CD8-positive, alpha-beta memory T cell (primary cell): ENCODE results near the gene MRTFA. TPM values are rescaled to one million over a fixed set of nuclear protein-coding genes. Genes with fewer than 3 reads are reported as not detected.

Experiments
- CTCF ChIA-PET: fragments of 350-600 bp; sonication (Branson Sonifier 250); formaldehyde crosslinking; loops from one replicate; lab custom pipeline; 2021; ENCODE audit warnings: antibody characterized with exemption; lab: Charles Lee
- POLR2A ChIA-PET: fragments of 350-600 bp; sonication (Branson Sonifier 250); formaldehyde crosslinking; loops from one replicate; lab custom pipeline; 2021; ENCODE audit warnings: antibody characterized with exemption; lab: Charles Lee
- DNase-seq, 5 donors: peaks; one replicate each; pipeline versions ENCODE4 v3.0.0 to v3.0.0-alpha.2; 2020 to 2022; ENCODE audit warnings: mixed read lengths in 1 of 5
- H3K27ac ChIP-seq: one replicate; pipeline ENCODE4 v1.7.0; 2013; ENCODE audit warnings: low read depth, mild to moderate bottlenecking, low read length, moderate library complexity
- H3K27me3 ChIP-seq: 2 replicates; pipeline ENCODE4 v1.7.0; 2013; ENCODE audit warnings: low read length, mild to moderate bottlenecking; ENCODE audit not compliant: insufficient read depth, poor library complexity, severe bottlenecking
- H3K36me3 ChIP-seq: 2 replicates; pipeline ENCODE4 v1.7.0; 2013; ENCODE audit warnings: mild to moderate bottlenecking, low read length, moderate library complexity; ENCODE audit not compliant: insufficient read depth
- H3K4me1 ChIP-seq: 2 replicates; pipeline ENCODE4 v1.7.0; 2013; ENCODE audit warnings: mild to moderate bottlenecking, low read length, moderate library complexity; ENCODE audit not compliant: insufficient read depth
- H3K4me3 ChIP-seq: 2 replicates; pipeline ENCODE4 v1.7.0; 2013; ENCODE audit warnings: mild to moderate bottlenecking, low read length
- H3K9me3 ChIP-seq: 2 replicates; pipeline ENCODE4 v1.7.0; 2013; ENCODE audit warnings: mild to moderate bottlenecking, low read length
- H3K27ac Mint-ChIP-seq, 8 donors: one replicate each; pipeline ENCODE4 v1.8.0; 2020 to 2021; ENCODE audit warnings: mixed read lengths in 8 of 8, mild to moderate bottlenecking in 6 of 8, inconsistent platforms in 3 of 8, moderate library complexity in 3 of 8
- H3K27me3 Mint-ChIP-seq, 2 donors: one replicate each; pipeline ENCODE4 v1.8.0; 2020 to 2021; ENCODE audit warnings: mixed read lengths in 2 of 2, mild to moderate bottlenecking in 1 of 2, moderate library complexity in 1 of 2
- H3K36me3 Mint-ChIP-seq, 3 donors: one replicate each; pipeline ENCODE4 v1.8.0; 2020 to 2021; ENCODE audit warnings: mixed read lengths in 3 of 3, inconsistent platforms in 1 of 3, mild to moderate bottlenecking in 1 of 3
- H3K4me1 Mint-ChIP-seq, 3 donors: one replicate each; pipeline ENCODE4 v1.8.0; 2020 to 2021; ENCODE audit warnings: mixed read lengths in 3 of 3, inconsistent platforms in 1 of 3, mild to moderate bottlenecking in 1 of 3
- H3K4me3 Mint-ChIP-seq, 7 donors: one replicate each; pipeline ENCODE4 v1.8.0; 2020 to 2021; ENCODE audit warnings: mixed read lengths in 7 of 7, mild to moderate bottlenecking in 6 of 7, moderate library complexity in 4 of 7, inconsistent platforms in 2 of 7
- H3K9me3 Mint-ChIP-seq, 5 donors: one replicate each; pipeline ENCODE4 v1.8.0; 2020 to 2022; ENCODE audit warnings: mixed read lengths in 5 of 5, mild to moderate bottlenecking in 3 of 5, moderate library complexity in 2 of 5, inconsistent platforms in 1 of 5
- polyA plus RNA-seq: library from polyadenylated mRNA; unstranded; fragments of 300-500 nt; fragmentation: Illumina TruSeq; gene quantifications from one replicate; pipeline ENCODE4 v1.2.3, GENCODE V29; 2021
- total RNA-seq, 2 experiments: library from RNA; stranded (reverse); gene quantifications; one replicate each; pipeline ENCODE4 v1.2.3, GENCODE V29; 2021

The MRTFA gene
- total and polyA plus RNA-seq, 3 experiments from 2014 or later = 22.9 to 40.5 (median 38.6) TPM

GRCh38 chr22:40397396-40397795 lies 239.1 kb downstream of the MRTFA start:
- DNase-seq = no peak
- no peak overlapping the region for H3K4me3 ChIP-seq
- peaks cover 62% of the 10 kb centered on the region for H3K4me1 ChIP-seq
- H3K9me3 ChIP-seq = no peaks in the 10 kb centered on the region
- Mint-ChIP-seq H3K27me3 (peaks cover 0 to 1% of the 10 kb centered on the region in 2 donors), H3K4me1 (peaks cover 57 to 81% (median 80%) of the 10 kb centered on the region in 3 donors), H3K4me3 (no peak overlapping the region), H3K9me3 (no peaks in the 10 kb centered on the region), H3K27ac (peak overlapping the region; percentile 11 to 89 (median 78)), H3K36me3 (peaks cover 0 to 12% (median 4%) of the 10 kb centered on the region in 3 donors)
- ChIA-PET POLR2A (interaction anchor here (0.9 kb wide), 1 partner anchor 15 kb away, joined by 3 read pairs; no protein-coding TSS in a partner anchor), CTCF (interaction anchor here (0.6 kb wide), 1 partner anchor 17 kb away, joined by 3 read pairs; no protein-coding TSS in a partner anchor)
- H3K36me3 ChIP-seq = no peaks in the 10 kb centered on the region
- no peak overlapping the region for H3K27ac ChIP-seq
- no peaks in the 10 kb centered on the region for H3K27me3 ChIP-seq

GRCh38 chr22:40396882-40397281 lies 239.6 kb downstream of the MRTFA start:
- Mint-ChIP-seq H3K4me1 (peaks cover 56 to 81% (median 79%) of the 10 kb centered on the region in 3 donors), H3K4me3 (peak overlapping the region in 1 of 7 donors; percentile 21), H3K27ac (peak overlapping the region in 6 of 8 donors; percentile 43 to 85 (median 60)), H3K9me3 (no peaks in the 10 kb centered on the region), H3K36me3 (peaks cover 0 to 9% (median 4%) of the 10 kb centered on the region in 3 donors), H3K27me3 (peaks cover 0 to 1% of the 10 kb centered on the region in 2 donors)
- ChIA-PET CTCF (no interaction called here), POLR2A (no interaction called here)
- Histone ChIP-seq H3K27me3 (no peaks in the 10 kb centered on the region), H3K4me3 (no peak overlapping the region), H3K4me1 (peaks cover 56% of the 10 kb centered on the region), H3K27ac (no peak overlapping the region), H3K9me3 (no peaks in the 10 kb centered on the region), H3K36me3 (no peaks in the 10 kb centered on the region)
- DNase-seq = no peak

GRCh38 chr22:40395607-40396006 lies 240.9 kb downstream of the MRTFA start:
- Mint-ChIP-seq H3K4me3 (no peak overlapping the region), H3K27ac (peak overlapping the region in 1 of 8 donors; percentile 1), H3K36me3 (peaks cover 0 to 8% (median 4%) of the 10 kb centered on the region in 3 donors), H3K4me1 (peaks cover 48 to 75% (median 75%) of the 10 kb centered on the region in 3 donors), H3K9me3 (no peaks in the 10 kb centered on the region), H3K27me3 (peaks cover 0 to 1% of the 10 kb centered on the region in 2 donors)
- Histone ChIP-seq H3K9me3 (no peaks in the 10 kb centered on the region), H3K36me3 (no peaks in the 10 kb centered on the region), H3K4me3 (no peak overlapping the region), H3K27me3 (no peaks in the 10 kb centered on the region), H3K4me1 (peaks cover 44% of the 10 kb centered on the region), H3K27ac (no peak overlapping the region)
- ChIA-PET CTCF (no interaction called here), POLR2A (no interaction called here)
- DNase-seq = no peak

GRCh38 chr22:40394607-40395006 lies 241.9 kb downstream of the MRTFA start:
- Histone ChIP-seq H3K4me1 (peaks cover 34% of the 10 kb centered on the region), H3K9me3 (no peaks in the 10 kb centered on the region), H3K4me3 (no peak overlapping the region), H3K36me3 (no peaks in the 10 kb centered on the region), H3K27me3 (no peaks in the 10 kb centered on the region), H3K27ac (no peak overlapping the region)
- H3K36me3 Mint-ChIP-seq = peaks cover 0 to 8% (median 4%) of the 10 kb centered on the region in 3 donors
- ChIA-PET CTCF (no interaction called here), POLR2A (no interaction called here)
- no peak overlapping the region for H3K4me3 Mint-ChIP-seq
- no peak for DNase-seq
- H3K27ac Mint-ChIP-seq = peak overlapping the region in 7 of 8 donors; percentile 17 to 86 (median 43)
- no peaks in the 10 kb centered on the region for H3K9me3 Mint-ChIP-seq
- H3K27me3 Mint-ChIP-seq = no peaks in the 10 kb centered on the region
- peaks cover 43 to 71% (median 67%) of the 10 kb centered on the region in 3 donors for H3K4me1 Mint-ChIP-seq

- H3K27me3 ChIP-seq = no peaks in the 10 kb centered on the region
- CTCF ChIA-PET = interaction anchor here (2.1 kb wide), 1 partner anchor 44 kb away, joined by 5 read pairs; no protein-coding TSS in a partner anchor
- H3K36me3 ChIP-seq = no peaks in the 10 kb centered on the region
- Mint-ChIP-seq H3K9me3 (no peaks in the 10 kb centered on the region), H3K4me3 (no peak overlapping the region), H3K27me3 (no peaks in the 10 kb centered on the region), H3K4me1 (peaks cover 43 to 64% (median 61%) of the 10 kb centered on the region in 3 donors), H3K27ac (no peak overlapping the region), H3K36me3 (peaks cover 0 to 16% (median 14%) of the 10 kb centered on the region in 3 donors)
- POLR2A ChIA-PET = interaction anchor here (0.7 kb wide), 1 partner anchor 8 kb away, joined by 4 read pairs; no protein-coding TSS in a partner anchor
- peaks cover 31% of the 10 kb centered on the region for H3K4me1 ChIP-seq
- DNase-seq = no peak
- H3K9me3 ChIP-seq = no peaks in the 10 kb centered on the region
- H3K27ac ChIP-seq = no peak overlapping the region
- H3K4me3 ChIP-seq = no peak overlapping the region
These were observed 243.9 kb downstream of the MRTFA start for GRCh38 chr22:40392618-40393017.

GRCh38 chr22:40391417-40391816 lies 245.1 kb downstream of the MRTFA start:
- Histone ChIP-seq H3K4me1 (peaks cover 33% of the 10 kb centered on the region), H3K36me3 (no peaks in the 10 kb centered on the region), H3K9me3 (no peaks in the 10 kb centered on the region), H3K27ac (no peak overlapping the region), H3K27me3 (no peaks in the 10 kb centered on the region), H3K4me3 (no peak overlapping the region)
- H3K27me3 Mint-ChIP-seq = no peaks in the 10 kb centered on the region
- no peak overlapping the region for H3K4me3 Mint-ChIP-seq
- ChIA-PET CTCF (no interaction called here), POLR2A (interaction anchor here (1.0 kb wide), 1 partner anchor 9 kb away, joined by 3 read pairs; no protein-coding TSS in a partner anchor)
- H3K36me3 Mint-ChIP-seq = peaks cover 0 to 16% (median 14%) of the 10 kb centered on the region in 3 donors
- DNase-seq = no peak
- H3K27ac Mint-ChIP-seq = peak overlapping the region in 2 of 8 donors; percentile 14 to 61
- peaks cover 39 to 65% (median 57%) of the 10 kb centered on the region in 3 donors for H3K4me1 Mint-ChIP-seq
- H3K9me3 Mint-ChIP-seq = no peaks in the 10 kb centered on the region

- no peak overlapping the region for H3K27ac ChIP-seq
- no peaks in the 10 kb centered on the region for H3K9me3 Mint-ChIP-seq
- H3K4me3 ChIP-seq = no peak overlapping the region
- CTCF ChIA-PET = no interaction called here
- peaks cover 0 to 12% (median 9%) of the 10 kb centered on the region in 3 donors for H3K36me3 Mint-ChIP-seq
- peaks cover 43% of the 10 kb centered on the region for H3K4me1 ChIP-seq
- no peaks in the 10 kb centered on the region for H3K27me3 ChIP-seq
- POLR2A ChIA-PET = no interaction called here
- H3K4me1 Mint-ChIP-seq = peaks cover 50 to 64% (median 63%) of the 10 kb centered on the region in 3 donors
- no peaks in the 10 kb centered on the region for H3K27me3 Mint-ChIP-seq
- no peak overlapping the region for H3K4me3 Mint-ChIP-seq
- no peak for DNase-seq
- H3K9me3 ChIP-seq = no peaks in the 10 kb centered on the region
- H3K27ac Mint-ChIP-seq = peak overlapping the region in 4 of 8 donors; percentile 18 to 80 (median 60)
- H3K36me3 ChIP-seq = no peaks in the 10 kb centered on the region
These were observed 248.3 kb downstream of the MRTFA start for GRCh38 chr22:40388231-40388630.

GRCh38 chr22:40387746-40388145 lies 248.8 kb downstream of the MRTFA start:
- DNase-seq = no peak
- Mint-ChIP-seq H3K4me3 (no peak overlapping the region), H3K36me3 (peaks cover 0 to 12% (median 9%) of the 10 kb centered on the region in 3 donors), H3K4me1 (peaks cover 49 to 65% (median 64%) of the 10 kb centered on the region in 3 donors), H3K9me3 (no peaks in the 10 kb centered on the region), H3K27ac (peak overlapping the region in 3 of 8 donors; percentile 11 to 80 (median 55)), H3K27me3 (no peaks in the 10 kb centered on the region)
- Histone ChIP-seq H3K27ac (no peak overlapping the region), H3K4me3 (no peak overlapping the region), H3K36me3 (no peaks in the 10 kb centered on the region), H3K27me3 (no peaks in the 10 kb centered on the region), H3K4me1 (peaks cover 47% of the 10 kb centered on the region), H3K9me3 (no peaks in the 10 kb centered on the region)
- POLR2A ChIA-PET = no interaction called here
- CTCF ChIA-PET = no interaction called here
